OCI-LY3 (cell line): ENCODE measurements around the gene SNX27.
"Not testable (repeated sequence)": the region's sequence is repeated elsewhere in the genome, so short reads cannot be mapped to it uniquely, and the experiment has no call there.

Experiments used
- H2AFZ ChIP-seq: fragments of 200-600, 300-600 bp; shearing (Covaris generic); 2 replicates; pipeline ENCODE4 v1.6.0; 2014; ENCODE audit warnings: antibody characterized with exemption, low read depth, low read length
- H3K27ac ChIP-seq: fragments of 200-600, 300-600 bp; sonication (generic); 2 replicates; pipeline ENCODE4 v1.5.1; 2014; ENCODE audit warnings: mild to moderate bottlenecking, low read length, moderate library complexity, mixed read lengths
- H3K27me3 ChIP-seq: fragments of 200-600, 300-600 bp; sonication (generic); 2 replicates; pipeline ENCODE4 v1.6.1; 2014; ENCODE audit warnings: low read depth, low read length, mixed read lengths
- H3K36me3 ChIP-seq: fragments of 200-600, 300-600 bp; sonication (generic); replicated peaks from 2 replicates; pipeline ENCODE3; 2014; ENCODE audit warnings: low read depth, low read length, mixed read lengths
- H3K4me1 ChIP-seq: fragments of 300-600, 200-600 bp; sonication (generic); 2 replicates; pipeline ENCODE4 v1.6.1; 2014; ENCODE audit warnings: low read length, mixed read lengths
- H3K4me2 ChIP-seq: fragments of 200-600, 300-600 bp; sonication (generic); 2 replicates; pipeline ENCODE4 v1.6.1; 2014; ENCODE audit warnings: low read length, mixed read lengths
- H3K4me3 ChIP-seq: fragments of 300-600, 200-600 bp; sonication (generic); 2 replicates; pipeline ENCODE4 v1.5.1; 2014; ENCODE audit warnings: antibody characterized with exemption, mild to moderate bottlenecking, low read length, moderate library complexity
- H3K79me2 ChIP-seq: fragments of 300-600, 200-600 bp; shearing (Covaris generic); 2 replicates; pipeline ENCODE4 v1.6.1; 2014; ENCODE audit warnings: mild to moderate bottlenecking, low read length, mixed read lengths
- H3K9ac ChIP-seq: fragments of 300-600, 200-600 bp; shearing (Covaris generic); 2 replicates; pipeline ENCODE4 v1.6.0; 2014; ENCODE audit warnings: mild to moderate bottlenecking, low read length, moderate library complexity
- H3K9me3 ChIP-seq: fragments of 200-600, 300-600 bp; shearing (Covaris generic); 2 replicates; pipeline ENCODE4 v1.6.1; 2014; ENCODE audit warnings: low read length, mixed read lengths; ENCODE audit not compliant: insufficient read depth
- H4K20me1 ChIP-seq: fragments of 200-600, 300-600 bp; sonication (generic); 2 replicates; pipeline ENCODE4 v1.6.1; 2016; ENCODE audit warnings: low read length, mixed read lengths; ENCODE audit not compliant: insufficient read depth
- CTCF ChIP-seq: fragments of 200-600, 300-600 bp; sonication (generic); IDR thresholded peaks from 2 replicates; pipeline ENCODE4 v1.5.1; 2014; ENCODE audit warnings: antibody characterized with exemption, low read length, low read depth
- EZH2phosphoT487 ChIP-seq: fragments of 200-600 bp; shearing (Covaris generic); IDR thresholded peaks from 2 replicates; pipeline ENCODE4 v1.6.1; 2018; ENCODE audit warnings: antibody characterized with exemption, mixed run types, low read depth

Gene SNX27

GRCh38 chr1:151590961-151591360 lies 20.9 kb upstream of the SNX27 start:
- H2AFZ ChIP-seq: no peak overlapping the region
- no peak overlapping the region for H3K4me3 ChIP-seq
- H4K20me1 ChIP-seq: no peaks in the 10 kb centered on the region
- peaks cover 4% of the 10 kb centered on the region; the same call in 1 of the 2 replicates for H3K4me1 ChIP-seq
- H3K9ac ChIP-seq: no peak overlapping the region
- H3K9me3 ChIP-seq: no peaks in the 10 kb centered on the region
- H3K4me2 ChIP-seq: no peak overlapping the region
- TF ChIP-seq CTCF (no peak), EZH2phosphoT487 (no peak)
- no peaks in the 10 kb centered on the region; the same call in 1 of the 2 replicates for H3K27me3 ChIP-seq
- no peak overlapping the region for H3K27ac ChIP-seq
- H3K79me2 ChIP-seq: no peaks in the 10 kb centered on the region
- H3K36me3 ChIP-seq: no peaks in the 10 kb centered on the region

GRCh38 chr1:151593730-151594129 lies 18.1 kb upstream of the SNX27 start:
- Histone ChIP-seq H3K79me2 (no peaks in the 10 kb centered on the region), H3K9ac (0 out of 2 replicates have a peak overlapping the region, but pooled peaks have one; percentile 14), H3K9me3 (no peaks in the 10 kb centered on the region), H3K4me1 (peaks cover 4% of the 10 kb centered on the region; the same call in 1 of the 2 replicates), H3K27ac (no peak overlapping the region), H3K27me3 (no peaks in the 10 kb centered on the region; the same call in 1 of the 2 replicates), H4K20me1 (no peaks in the 10 kb centered on the region), H3K4me2 (peak overlapping the region; percentile 81), H3K4me3 (peak overlapping the region; percentile 60), H2AFZ (peak overlapping the region; percentile 83), H3K36me3 (no peaks in the 10 kb centered on the region)
- TF ChIP-seq CTCF (no peak), EZH2phosphoT487 (no peak)

- TF ChIP-seq CTCF (peak; percentile 99), EZH2phosphoT487 (no peak)
- no peaks in the 10 kb centered on the region; the same call in 1 of the 2 replicates for H3K27me3 ChIP-seq
- 0 out of 2 replicates have a peak overlapping the region, but pooled peaks have one; percentile 14 for H3K9ac ChIP-seq
- H3K27ac ChIP-seq: no peak overlapping the region
- no peaks in the 10 kb centered on the region for H4K20me1 ChIP-seq
- peaks cover 4% of the 10 kb centered on the region; the same call in 1 of the 2 replicates for H3K4me1 ChIP-seq
- H3K4me2 ChIP-seq: peak overlapping the region; percentile 81
- H2AFZ ChIP-seq: peak overlapping the region; percentile 83
- no peaks in the 10 kb centered on the region for H3K9me3 ChIP-seq
- H3K79me2 ChIP-seq: no peaks in the 10 kb centered on the region
- no peaks in the 10 kb centered on the region for H3K36me3 ChIP-seq
- H3K4me3 ChIP-seq: peak overlapping the region; percentile 60
Observed at GRCh38 chr1:151594143-151594625, 17.7 kb upstream of the SNX27 start.

- H3K4me2 ChIP-seq: no peak overlapping the region
- no peak overlapping the region for H3K27ac ChIP-seq
Observed at GRCh38 chr1:151596166-151596953, 15.5 kb upstream of the SNX27 start.

GRCh38 chr1:151602550-151602949 lies 9.3 kb upstream of the SNX27 start:
- not testable (repeated sequence) for H3K79me2 ChIP-seq, H3K9me3 ChIP-seq, H4K20me1 ChIP-seq, H3K9ac ChIP-seq, H3K4me1 ChIP-seq, H3K36me3 ChIP-seq, H3K27ac ChIP-seq, H3K27me3 ChIP-seq, H3K4me3 ChIP-seq, H3K4me2 ChIP-seq, H2AFZ ChIP-seq

More at GRCh38 chr1:151596166-151596953, 15.5 kb upstream of the SNX27 start:
- Histone ChIP-seq H3K27me3 (no peaks in the 10 kb centered on the region), H3K4me1 (peaks cover 4% of the 10 kb centered on the region; the same call in 1 of the 2 replicates), H3K36me3 (no peaks in the 10 kb centered on the region), H3K9ac (no peak overlapping the region), H4K20me1 (no peaks in the 10 kb centered on the region), H3K4me3 (no peak overlapping the region), H3K79me2 (no peaks in the 10 kb centered on the region), H3K9me3 (no peaks in the 10 kb centered on the region), H2AFZ (no peak overlapping the region)
- TF ChIP-seq CTCF: no peak
